BLaER1 treated with 17β-estradiol and CSF1 and Interleukin-3, amounts not matched to agents 10 nM and 100 nM (cell line): ENCODE data around the gene CD276.
A peak's percentile ranks its signal among the peaks of the same experiment; 100 is the strongest.

Experiments
- H3K27ac ChIP-seq, 11 experiments: shearing (Covaris generic); formaldehyde crosslinking; 2 replicates each; pipeline ENCODE4 v1.8.1; 2022
- H3K27me3 ChIP-seq, 11 experiments: shearing (Covaris generic); formaldehyde crosslinking; 2 replicates each; pipeline ENCODE4 v1.8.1; 2022
- H3K36me3 ChIP-seq, 11 experiments: shearing (Covaris generic); formaldehyde crosslinking; 2 replicates each; pipeline ENCODE4 v1.8.1; 2022
- H3K4me1 ChIP-seq, 10 experiments: shearing (Covaris generic); formaldehyde crosslinking; 2 replicates each; pipeline ENCODE4 v1.8.1; 2022
- H3K4me2 ChIP-seq, 11 experiments: shearing (Covaris generic); formaldehyde crosslinking; 2 replicates each; pipeline ENCODE4 v1.8.1; 2022
- H3K4me3 ChIP-seq, 10 experiments: shearing (Covaris generic); formaldehyde crosslinking; 2 replicates each; pipeline ENCODE4 v1.8.1; 2022
- H3K9ac ChIP-seq, 11 experiments: shearing (Covaris generic); formaldehyde crosslinking; 2 replicates each; pipeline ENCODE4 v1.8.1; 2022
- H3K9me3 ChIP-seq, 11 experiments: shearing (Covaris generic); formaldehyde crosslinking; replicated peaks in 1 of 11; 2 replicates each; pipeline ENCODE4 v1.8.1; 2022
- H4K20me1 ChIP-seq, 11 experiments: shearing (Covaris generic); formaldehyde crosslinking; 2 replicates each; pipeline ENCODE4 v1.8.1; 2022
- Cebpa-rat ChIP-seq, 11 experiments: shearing (Covaris generic); IDR thresholded peaks; 2 replicates each; pipeline ENCODE4 v1.8.1; 2022

The CD276 gene

GRCh38 chr15:73756390-73756789, 72.2 kb downstream of the CD276 start:
- Histone ChIP-seq H3K9me3 (no peaks in the 10 kb centered on the region), H3K4me2 (no peak overlapping the region), H3K27ac (no peak overlapping the region), H3K36me3 (no peaks in the 10 kb centered on the region), H3K4me1 (peaks cover 7 to 18% (median 9%) of the 10 kb centered on the region in 10 experiments; a peak in 15 of 20 replicates), H3K9ac (no peak overlapping the region), H4K20me1 (peaks cover 0 to 18% (median 12%) of the 10 kb centered on the region in 11 experiments; a peak in 15 of 22 replicates), H3K4me3 (no peak overlapping the region), H3K27me3 (peaks cover 43 to 71% (median 59%) of the 10 kb centered on the region in 11 experiments)
- TF ChIP-seq Cebpa-rat (IDR thresholded peaks at IDR 0.05) = no peak

GRCh38 chr15:73756947-73757513, 72.8 kb downstream of the CD276 start:
- no peaks in the 10 kb centered on the region for H3K36me3 ChIP-seq
- no peaks in the 10 kb centered on the region for H3K9me3 ChIP-seq
- TF ChIP-seq Cebpa-rat (IDR thresholded peaks at IDR 0.05) = no peak
- peaks cover 5 to 17% (median 7%) of the 10 kb centered on the region in 10 experiments; a peak in 15 of 20 replicates for H3K4me1 ChIP-seq
- peaks cover 37 to 64% (median 53%) of the 10 kb centered on the region in 11 experiments for H3K27me3 ChIP-seq
- H4K20me1 ChIP-seq = peaks cover 0 to 16% (median 9%) of the 10 kb centered on the region in 11 experiments; a peak in 15 of 22 replicates
- H3K4me3 ChIP-seq = no peak overlapping the region
- H3K9ac ChIP-seq = no peak overlapping the region
- H3K27ac ChIP-seq = no peak overlapping the region
- no peak overlapping the region for H3K4me2 ChIP-seq

- H3K4me2 ChIP-seq = no peak overlapping the region
- H3K27ac ChIP-seq = no peak overlapping the region
- peaks cover 0 to 10% (median 4%) of the 10 kb centered on the region in 11 experiments; a peak in 15 of 22 replicates for H4K20me1 ChIP-seq
- H3K9me3 ChIP-seq = no peaks in the 10 kb centered on the region
- no peak overlapping the region for H3K9ac ChIP-seq
- peaks cover 31 to 59% (median 47%) of the 10 kb centered on the region in 11 experiments for H3K27me3 ChIP-seq
- peaks cover under 1 to 11% (median 1%) of the 10 kb centered on the region in 10 experiments; a peak in 12 of 20 replicates for H3K4me1 ChIP-seq
- H3K36me3 ChIP-seq = no peaks in the 10 kb centered on the region
- H3K4me3 ChIP-seq = no peak overlapping the region
- TF ChIP-seq Cebpa-rat (IDR thresholded peaks at IDR 0.05) = no peak
Measured at GRCh38 chr15:73757571-73757970, 73.4 kb downstream of the CD276 start.

GRCh38 chr15:73758461-73758860, 74.3 kb downstream of the CD276 start:
- H3K36me3 ChIP-seq = no peaks in the 10 kb centered on the region
- TF ChIP-seq Cebpa-rat (IDR thresholded peaks at IDR 0.05) = no peak
- H3K27me3 ChIP-seq = peaks cover 22 to 50% (median 38%) of the 10 kb centered on the region in 11 experiments
- H4K20me1 ChIP-seq = peaks cover 0 to 8% (median 0%) of the 10 kb centered on the region in 11 experiments; a peak in 8 of 22 replicates
- H3K4me1 ChIP-seq = peaks cover 0 to 11% (median 0%) of the 10 kb centered on the region in 10 experiments; a peak in 1 of 20 replicates
- no peak overlapping the region for H3K4me3 ChIP-seq
- no peak overlapping the region for H3K27ac ChIP-seq
- no peak overlapping the region for H3K9ac ChIP-seq
- H3K9me3 ChIP-seq = no peaks in the 10 kb centered on the region
- H3K4me2 ChIP-seq = peak overlapping the region in 1 of 11 experiments; percentile 40; a peak in 1 of 22 replicates

GRCh38 chr15:73760330-73761329, 76.4 kb downstream of the CD276 start:
- no peak overlapping the region for H3K4me2 ChIP-seq
- H3K9ac ChIP-seq = no peak overlapping the region
- no peak overlapping the region for H3K4me3 ChIP-seq
- H3K9me3 ChIP-seq = no peaks in the 10 kb centered on the region
- H3K27me3 ChIP-seq = peaks cover 5 to 28% (median 17%) of the 10 kb centered on the region in 11 experiments; a peak in 15 of 22 replicates
- H3K4me1 ChIP-seq = peaks cover 0 to 6% (median 0%) of the 10 kb centered on the region in 10 experiments; a peak in 3 of 20 replicates
- no peak for TF ChIP-seq Cebpa-rat (IDR thresholded peaks at IDR 0.05)
- H3K27ac ChIP-seq = no peak overlapping the region
- no peaks in the 10 kb centered on the region for H3K36me3 ChIP-seq
- H4K20me1 ChIP-seq = no peaks in the 10 kb centered on the region; a peak in 1 of 22 replicates

- Histone ChIP-seq H4K20me1 (no peaks in the 10 kb centered on the region), H3K9me3 (no peaks in the 10 kb centered on the region), H3K27ac (no peak overlapping the region), H3K4me1 (peaks cover 0 to 13% (median 0%) of the 10 kb centered on the region in 10 experiments; a peak in 3 of 20 replicates), H3K36me3 (no peaks in the 10 kb centered on the region), H3K4me3 (no peak overlapping the region), H3K9ac (no peak overlapping the region), H3K4me2 (no peak overlapping the region), H3K27me3 (peaks cover 0 to 8% (median 0%) of the 10 kb centered on the region in 11 experiments; a peak in 1 of 22 replicates)
- TF ChIP-seq Cebpa-rat (IDR thresholded peaks at IDR 0.05) = no peak
Measured at GRCh38 chr15:73763931-73764330, 79.7 kb downstream of the CD276 start.
